HepG2 (cell line): ENCODE measurements around the gene WASHC4. TPM values are rescaled to one million over a fixed set of nuclear protein-coding genes. Genes with fewer than 3 reads are reported as not detected.

ENCODE experiments used
- CEBPG ChIP-seq: IDR thresholded peaks from 2 replicates; pipeline ENCODE4 v1.6.1; 2016
- CHCHD3 ChIP-seq: sonication (generic); formaldehyde crosslinking; IDR thresholded peaks from 2 replicates; pipeline ENCODE4 v1.8.0; 2022; ENCODE audit warnings: mild to moderate bottlenecking, missing genetic modification reagents, moderate library complexity
- CHD4 ChIP-seq: fragments of 200-600 bp; sonication (generic); IDR thresholded peaks from 2 replicates; pipeline ENCODE4 v1.7.0; 2017; ENCODE audit warnings: mild to moderate bottlenecking, low read length, borderline replicate concordance
- DR1 ChIP-seq: sonication (generic); formaldehyde crosslinking; IDR thresholded peaks from 2 replicates; pipeline ENCODE4 v1.8.0; 2021; ENCODE audit warnings: mild to moderate bottlenecking, missing genetic modification reagents, inconsistent platforms
- FOXP1 ChIP-seq, 2 experiments: fragments of 450-650 bp in 1 of 2; IDR thresholded peaks; 2 replicates each; pipeline ENCODE4 v1.6.1; 2017 to 2018; ENCODE audit warnings: antibody characterized with exemption in 1 of 2
- KLF13 ChIP-seq: sonication (generic); formaldehyde crosslinking; IDR thresholded peaks from 2 replicates; pipeline ENCODE4 v1.4.0; 2020; ENCODE audit warnings: mild to moderate bottlenecking, missing genetic modification reagents
- MIXL1 ChIP-seq: IDR thresholded peaks from 2 replicates; pipeline ENCODE4 v1.6.1; 2016
- MLLT10 ChIP-seq: sonication (generic); formaldehyde crosslinking; IDR thresholded peaks from 2 replicates; pipeline ENCODE4 v1.4.0; 2020; ENCODE audit warnings: missing genetic modification reagents
- NBN ChIP-seq: fragments of 450-650 bp; conservative IDR thresholded peaks from 2 replicates; pipeline ENCODE4 v1.6.1; 2017
- ONECUT2 ChIP-seq: sonication (generic); formaldehyde crosslinking; IDR thresholded peaks from 2 replicates; pipeline ENCODE4 v1.4.0; 2020; ENCODE audit warnings: missing genetic modification reagents
- PITX1 ChIP-seq: sonication (generic); formaldehyde crosslinking; IDR thresholded peaks from 2 replicates; pipeline ENCODE4 v1.5.1; 2020; ENCODE audit warnings: mild to moderate bottlenecking, missing genetic modification reagents
- PLSCR1 ChIP-seq: sonication (generic); formaldehyde crosslinking; IDR thresholded peaks from 2 replicates; pipeline ENCODE4 v1.5.0; 2020; ENCODE audit warnings: missing genetic modification reagents, mild to moderate bottlenecking, borderline replicate concordance
- RBM22 ChIP-seq: fragments of 200-400 bp; formaldehyde crosslinking; optimal IDR thresholded peaks from 2 replicates; pipeline ENCODE3; 2017; ENCODE audit warnings: mild to moderate bottlenecking, low read length, moderate library complexity
- SOX5 ChIP-seq: IDR thresholded peaks from 2 replicates; pipeline ENCODE4 v1.6.1; 2016; ENCODE audit warnings: borderline replicate concordance
- ZBTB3 ChIP-seq: sonication (generic); formaldehyde crosslinking; IDR thresholded peaks from 2 replicates; pipeline ENCODE4 v1.4.0; 2020; ENCODE audit warnings: low read depth, mild to moderate bottlenecking, moderate library complexity, missing genetic modification reagents, borderline replicate concordance
- ZNF160 ChIP-seq: sonication (generic); formaldehyde crosslinking; IDR thresholded peaks from 2 replicates; pipeline ENCODE4 v1.8.0; 2022; ENCODE audit warnings: mild to moderate bottlenecking, inconsistent platforms, missing genetic modification reagents
- ZNF543 ChIP-seq: sonication (generic); formaldehyde crosslinking; IDR thresholded peaks from 2 replicates; pipeline ENCODE4 v1.4.0; 2020; ENCODE audit warnings: mild to moderate bottlenecking, missing genetic modification reagents
- ZNF629 ChIP-seq: sonication (generic); formaldehyde crosslinking; conservative IDR thresholded peaks from 2 replicates; pipeline ENCODE4 v1.5.0; 2020; ENCODE audit warnings: missing genetic modification reagents
- ZNF652 ChIP-seq: IDR thresholded peaks from 2 replicates; pipeline ENCODE4 v1.6.1; 2016; ENCODE audit warnings: low read depth, borderline replicate concordance
- ZNF672 ChIP-seq: sonication (generic); formaldehyde crosslinking; IDR thresholded peaks from 2 replicates; pipeline ENCODE4 v1.8.1; 2022; ENCODE audit warnings: missing genetic modification reagents
- polyA plus RNA-seq, 8 experiments: library from polyadenylated mRNA; depleted of rRNA in 3 of 8; stranded (reverse) in 7 of 8; unstranded in 1 of 8; fragments of >200 nt; fragmentation: Illumina TruSeq in 4 of 8; extraction: Trizol in 4 of 8; gene quantifications; 2 replicates each; pipeline versions ENCODE4 v1.2.1 to v1.2.3, GENCODE V29; 2011 to 2016; ENCODE audit warnings: low read depth in 4 of 8, missing spikeins in 1 of 8, mixed read lengths in 1 of 8; ENCODE audit not compliant: insufficient read depth in 1 of 8
- total RNA-seq, 5 experiments: library from RNA; depleted of rRNA; stranded (reverse); fragments of >200 nt; fragmentation: Illumina TruSeq; extraction: Trizol; gene quantifications; 2 replicates each; pipeline ENCODE4 v1.2.3, GENCODE V29; 2016; ENCODE audit warnings: low read depth in 1 of 5
- TF ChIP-seq, protein P1 (sequence below): sonication (generic); formaldehyde crosslinking; IDR thresholded peaks from 2 replicates; pipeline ENCODE4 v1.9.0; 2021; ENCODE audit warnings: missing genetic modification reagents, mild to moderate bottlenecking, borderline replicate concordance
- TF ChIP-seq, protein P2 (sequence below): sonication (generic); formaldehyde crosslinking; IDR thresholded peaks from 2 replicates; pipeline ENCODE4 v1.4.0; 2020; ENCODE audit warnings: missing genetic modification reagents
- TF ChIP-seq, protein P3 (sequence below): sonication (generic); formaldehyde crosslinking; IDR thresholded peaks from 2 replicates; pipeline ENCODE4 v1.8.0; 2022; ENCODE audit warnings: mild to moderate bottlenecking, missing genetic modification reagents, borderline replicate concordance
- TF ChIP-seq, protein P4 (sequence below): sonication (generic); formaldehyde crosslinking; IDR thresholded peaks from 2 replicates; pipeline ENCODE4 v1.4.0; 2020; ENCODE audit warnings: mild to moderate bottlenecking, missing genetic modification reagents, borderline replicate concordance

The WASHC4 gene
- total and polyA plus RNA-seq, 2 of the 13 experiments (the other 11 are each of a cell fraction or from before 2014, with no cell fraction given): 21.0 to 36.3 TPM

- no peak; the same call in 1 of the 2 replicates for TF ChIP-seq PLSCR1 (CRISPR knock-in tag)
- TF ChIP-seq, protein P1, sequence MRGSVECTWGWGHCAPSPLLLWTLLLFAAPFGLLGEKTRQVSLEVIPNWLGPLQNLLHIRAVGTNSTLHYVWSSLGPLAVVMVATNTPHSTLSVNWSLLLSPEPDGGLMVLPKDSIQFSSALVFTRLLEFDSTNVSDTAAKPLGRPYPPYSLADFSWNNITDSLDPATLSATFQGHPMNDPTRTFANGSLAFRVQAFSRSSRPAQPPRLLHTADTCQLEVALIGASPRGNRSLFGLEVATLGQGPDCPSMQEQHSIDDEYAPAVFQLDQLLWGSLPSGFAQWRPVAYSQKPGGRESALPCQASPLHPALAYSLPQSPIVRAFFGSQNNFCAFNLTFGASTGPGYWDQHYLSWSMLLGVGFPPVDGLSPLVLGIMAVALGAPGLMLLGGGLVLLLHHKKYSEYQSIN (CRISPR knock-in tag): no peak; the same call in 1 of the 2 replicates
- TF ChIP-seq ZBTB3 (CRISPR knock-in tag): peak; percentile 85; the same call in 1 of the 2 replicates
- TF ChIP-seq, protein P2, sequence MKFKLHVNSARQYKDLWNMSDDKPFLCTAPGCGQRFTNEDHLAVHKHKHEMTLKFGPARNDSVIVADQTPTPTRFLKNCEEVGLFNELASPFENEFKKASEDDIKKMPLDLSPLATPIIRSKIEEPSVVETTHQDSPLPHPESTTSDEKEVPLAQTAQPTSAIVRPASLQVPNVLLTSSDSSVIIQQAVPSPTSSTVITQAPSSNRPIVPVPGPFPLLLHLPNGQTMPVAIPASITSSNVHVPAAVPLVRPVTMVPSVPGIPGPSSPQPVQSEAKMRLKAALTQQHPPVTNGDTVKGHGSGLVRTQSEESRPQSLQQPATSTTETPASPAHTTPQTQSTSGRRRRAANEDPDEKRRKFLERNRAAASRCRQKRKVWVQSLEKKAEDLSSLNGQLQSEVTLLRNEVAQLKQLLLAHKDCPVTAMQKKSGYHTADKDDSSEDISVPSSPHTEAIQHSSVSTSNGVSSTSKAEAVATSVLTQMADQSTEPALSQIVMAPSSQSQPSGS (CRISPR knock-in tag): peak; percentile 55; the same call in 1 of the 2 replicates
- no peak for TF ChIP-seq ZNF652 (CRISPR knock-in tag)
- TF ChIP-seq ONECUT2: no peak
- TF ChIP-seq ZNF543 (CRISPR knock-in tag): peak; percentile 90
- TF ChIP-seq ZNF160: peak; percentile 78; the same call in 1 of the 2 replicates
- no peak for TF ChIP-seq RBM22
- no peak for TF ChIP-seq MIXL1
- TF ChIP-seq ZNF629 (CRISPR knock-in tag): no peak
- no peak for TF ChIP-seq CHD4
- TF ChIP-seq CEBPG: no peak
- TF ChIP-seq ZNF672 (CRISPR knock-in tag): 0 out of 2 replicates have a peak, but pooled peaks have one; percentile 26
- peak; percentile 67 for TF ChIP-seq SOX5 (CRISPR knock-in tag)
- peak; percentile 89; the same call in 1 of the 2 replicates for TF ChIP-seq CHCHD3 (CRISPR knock-in tag)
- TF ChIP-seq, protein P3, sequence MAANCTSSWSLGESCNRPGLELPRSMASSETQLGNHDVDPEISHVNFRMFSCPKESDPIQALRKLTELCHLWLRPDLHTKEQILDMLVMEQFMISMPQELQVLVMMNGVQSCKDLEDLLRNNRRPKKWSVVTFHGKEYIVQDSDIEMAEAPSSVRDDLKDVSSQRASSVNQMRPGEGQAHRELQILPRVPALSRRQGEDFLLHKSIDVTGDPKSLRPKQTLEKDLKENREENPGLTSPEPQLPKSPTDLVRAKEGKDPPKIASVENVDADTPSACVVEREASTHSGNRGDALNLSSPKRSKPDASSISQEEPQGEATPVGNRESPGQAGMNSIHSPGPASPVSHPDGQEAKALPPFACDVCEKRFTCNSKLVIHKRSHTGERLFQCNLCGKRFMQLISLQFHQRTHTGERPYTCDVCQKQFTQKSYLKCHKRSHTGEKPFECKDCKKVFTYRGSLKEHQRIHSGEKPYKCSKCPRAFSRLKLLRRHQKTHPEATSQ (CRISPR knock-in tag): no peak
- no peak for TF ChIP-seq FOXP1 (IDR thresholded peaks at IDR 0.05)
- no peak for TF ChIP-seq FOXP1 (CRISPR knock-in tag; IDR thresholded peaks at IDR 0.05)
- no peak for TF ChIP-seq NBN
- TF ChIP-seq, protein P4, sequence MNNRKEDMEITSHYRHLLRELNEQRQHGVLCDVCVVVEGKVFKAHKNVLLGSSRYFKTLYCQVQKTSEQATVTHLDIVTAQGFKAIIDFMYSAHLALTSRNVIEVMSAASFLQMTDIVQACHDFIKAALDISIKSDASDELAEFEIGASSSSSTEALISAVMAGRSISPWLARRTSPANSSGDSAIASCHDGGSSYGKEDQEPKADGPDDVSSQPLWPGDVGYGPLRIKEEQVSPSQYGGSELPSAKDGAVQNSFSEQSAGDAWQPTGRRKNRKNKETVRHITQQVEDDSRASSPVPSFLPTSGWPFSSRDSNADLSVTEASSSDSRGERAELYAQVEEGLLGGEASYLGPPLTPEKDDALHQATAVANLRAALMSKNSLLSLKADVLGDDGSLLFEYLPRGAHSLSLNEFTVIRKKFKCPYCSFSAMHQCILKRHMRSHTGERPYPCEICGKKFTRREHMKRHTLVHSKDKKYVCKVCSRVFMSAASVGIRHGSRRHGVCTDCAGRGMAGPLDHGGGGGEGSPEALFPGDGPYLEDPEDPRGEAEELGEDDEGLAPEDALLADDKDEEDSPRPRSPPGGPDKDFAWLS (CRISPR knock-in tag): 0 out of 2 replicates have a peak, but pooled peaks have one; percentile 77
- no peak for TF ChIP-seq KLF13
- peak; percentile 83 for TF ChIP-seq DR1 (CRISPR knock-in tag)
- TF ChIP-seq MLLT10 (CRISPR knock-in tag): no peak
- TF ChIP-seq PITX1: 0 out of 2 replicates have a peak, but pooled peaks have one; percentile 18
These were observed at the start of gene WASHC4 (continued) for GRCh38 chr12:105107494-105108371.
